A204.1 (cell line): Measurements from ENCODE around the gene PIP5K1C.

Source experiments
- FAIRE-seq: peaks from 2 replicates; lab custom pipeline; 2012; peaks lifted over from hg19 to GRCh38; lab: Jason Lieb, UNC

Gene PIP5K1C

GRCh38 chr19:3609779-3610719 lies 90.2 kb downstream of the PIP5K1C start:
- no peak for FAIRE-seq

GRCh38 chr19:3608750-3609322 lies 91.4 kb downstream of the PIP5K1C start:
- FAIRE-seq, result no peak

- no peak for FAIRE-seq
Observed at GRCh38 chr19:3608079-3608641, 92.1 kb downstream of the PIP5K1C start.

- no peak for FAIRE-seq
Observed at GRCh38 chr19:3607303-3608078, 92.8 kb downstream of the PIP5K1C start.

- no peak for FAIRE-seq
Observed at GRCh38 chr19:3606690-3607289, 93.5 kb downstream of the PIP5K1C start, which contains the start of gene TBXA2R. TBXA2R (minus strand) TSS chr19:3606875; CDS start chr19:3600634, 6,241 bp downstream.

GRCh38 chr19:3606174-3606689 lies 94.0 kb downstream of the PIP5K1C start:
- FAIRE-seq, result no peak

GRCh38 chr19:3605770-3606169 lies 94.5 kb downstream of the PIP5K1C start:
- no peak for FAIRE-seq

- FAIRE-seq, result no peak
Observed at GRCh38 chr19:3605361-3605760, 94.9 kb downstream of the PIP5K1C start.

GRCh38 chr19:3604987-3605343 lies 95.3 kb downstream of the PIP5K1C start:
- FAIRE-seq, result no peak

- no peak for FAIRE-seq
Observed at GRCh38 chr19:3604227-3604986, 95.9 kb downstream of the PIP5K1C start.

GRCh38 chr19:3603121-3603811 lies 97.0 kb downstream of the PIP5K1C start:
- FAIRE-seq, result no peak

GRCh38 chr19:3601021-3601420 lies 99.2 kb downstream of the PIP5K1C start:
- FAIRE-seq, result no peak

GRCh38 chr19:3599776-3600187 lies 100.5 kb downstream of the PIP5K1C start:
- FAIRE-seq, result no peak

GRCh38 chr19:3595521-3596061 lies 104.7 kb downstream of the PIP5K1C start:
- no peak for FAIRE-seq

GRCh38 chr19:3593156-3593555 lies 107.1 kb downstream of the PIP5K1C start:
- no peak for FAIRE-seq

- FAIRE-seq, result no peak
Observed at GRCh38 chr19:3591876-3592613, 108.2 kb downstream of the PIP5K1C start.

GRCh38 chr19:3590991-3591659 lies 109.1 kb downstream of the PIP5K1C start:
- no peak for FAIRE-seq

- FAIRE-seq, result no peak
Observed at GRCh38 chr19:3589949-3590348, 110.3 kb downstream of the PIP5K1C start.

- no peak for FAIRE-seq
Observed at GRCh38 chr19:3589439-3589838, 110.8 kb downstream of the PIP5K1C start.
